ENCODE results near the gene IFNE.

DNA sequence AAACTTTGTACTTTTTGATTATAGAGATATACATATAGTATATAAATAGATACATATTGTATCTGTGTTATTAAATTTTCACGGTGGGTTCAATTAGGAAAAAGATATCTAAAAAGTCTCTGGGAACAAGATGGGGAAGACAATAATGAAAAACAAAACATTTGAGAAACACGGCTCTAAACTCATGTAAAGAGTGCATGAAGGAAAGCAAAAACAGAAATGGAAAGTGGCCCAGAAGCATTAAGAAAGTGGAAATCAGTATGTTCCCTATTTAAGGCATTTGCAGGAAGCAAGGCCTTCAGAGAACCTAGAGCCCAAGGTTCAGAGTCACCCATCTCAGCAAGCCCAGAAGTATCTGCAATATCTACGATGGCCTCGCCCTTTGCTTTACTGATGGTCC is 42.0 kb downstream of the IFNE start, which contains the start of gene IFNA1:
- TF ChIP-seq, protein P1, sequence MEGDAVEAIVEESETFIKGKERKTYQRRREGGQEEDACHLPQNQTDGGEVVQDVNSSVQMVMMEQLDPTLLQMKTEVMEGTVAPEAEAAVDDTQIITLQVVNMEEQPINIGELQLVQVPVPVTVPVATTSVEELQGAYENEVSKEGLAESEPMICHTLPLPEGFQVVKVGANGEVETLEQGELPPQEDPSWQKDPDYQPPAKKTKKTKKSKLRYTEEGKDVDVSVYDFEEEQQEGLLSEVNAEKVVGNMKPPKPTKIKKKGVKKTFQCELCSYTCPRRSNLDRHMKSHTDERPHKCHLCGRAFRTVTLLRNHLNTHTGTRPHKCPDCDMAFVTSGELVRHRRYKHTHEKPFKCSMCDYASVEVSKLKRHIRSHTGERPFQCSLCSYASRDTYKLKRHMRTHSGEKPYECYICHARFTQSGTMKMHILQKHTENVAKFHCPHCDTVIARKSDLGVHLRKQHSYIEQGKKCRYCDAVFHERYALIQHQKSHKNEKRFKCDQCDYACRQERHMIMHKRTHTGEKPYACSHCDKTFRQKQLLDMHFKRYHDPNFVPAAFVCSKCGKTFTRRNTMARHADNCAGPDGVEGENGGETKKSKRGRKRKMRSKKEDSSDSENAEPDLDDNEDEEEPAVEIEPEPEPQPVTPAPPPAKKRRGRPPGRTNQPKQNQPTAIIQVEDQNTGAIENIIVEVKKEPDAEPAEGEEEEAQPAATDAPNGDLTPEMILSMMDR (IDR thresholded peaks at IDR 0.05) = no peak
- TF ChIP-seq POLR2A (IDR thresholded peaks at IDR 0.05) = no peak

All from Peyer's patch (tissue), 4 donors.